Activated naive CD4-positive, alpha-beta T cell treated with anti-CD3 and anti-CD28 coated beads, Interleukin-2, amount 50 U/mL, for 72 hours (primary cell): ENCODE measurements around the gene ADAMTS12. TPM values are rescaled to one million over a fixed set of nuclear protein-coding genes. Genes with fewer than 3 reads are reported as not detected.
"Not testable (repeated sequence)": the region's sequence is repeated elsewhere in the genome, so short reads cannot be mapped to it uniquely, and the experiment has no call there.

ENCODE experiments used
- ATAC-seq, 2 donors: fragments of 150-1000 bp; cut with Tn5 transposase; 2 replicates each; pipeline ENCODE4 v1.10.0; 2021; ENCODE audit warnings: mild to moderate bottlenecking in 2 of 2, moderate library complexity in 2 of 2
- DNase-seq, 2 donors: peaks; one replicate each; pipeline ENCODE4 v3.0.0; 2021 to 2022; ENCODE audit warnings: low spot score in 2 of 2
- H3K27ac Mint-ChIP-seq, 2 donors: one replicate each; pipeline ENCODE4 v1.8.0; 2022; ENCODE audit warnings: mild to moderate bottlenecking in 2 of 2, mixed read lengths in 2 of 2
- H3K36me3 Mint-ChIP-seq, 2 donors: one replicate each; pipeline ENCODE4 v1.8.0; 2022; ENCODE audit warnings: mixed read lengths in 2 of 2
- H3K9me3 Mint-ChIP-seq, 2 donors: one replicate each; pipeline ENCODE4 v1.8.0; 2022; ENCODE audit warnings: mixed read lengths in 2 of 2
- total RNA-seq, 2 donors: library from RNA; stranded (reverse); gene quantifications; one replicate each; pipeline ENCODE4 v1.2.3, GENCODE V29; 2022

Gene ADAMTS12
- total RNA-seq, 2 donors from 2014 or later = not detected

DNA sequence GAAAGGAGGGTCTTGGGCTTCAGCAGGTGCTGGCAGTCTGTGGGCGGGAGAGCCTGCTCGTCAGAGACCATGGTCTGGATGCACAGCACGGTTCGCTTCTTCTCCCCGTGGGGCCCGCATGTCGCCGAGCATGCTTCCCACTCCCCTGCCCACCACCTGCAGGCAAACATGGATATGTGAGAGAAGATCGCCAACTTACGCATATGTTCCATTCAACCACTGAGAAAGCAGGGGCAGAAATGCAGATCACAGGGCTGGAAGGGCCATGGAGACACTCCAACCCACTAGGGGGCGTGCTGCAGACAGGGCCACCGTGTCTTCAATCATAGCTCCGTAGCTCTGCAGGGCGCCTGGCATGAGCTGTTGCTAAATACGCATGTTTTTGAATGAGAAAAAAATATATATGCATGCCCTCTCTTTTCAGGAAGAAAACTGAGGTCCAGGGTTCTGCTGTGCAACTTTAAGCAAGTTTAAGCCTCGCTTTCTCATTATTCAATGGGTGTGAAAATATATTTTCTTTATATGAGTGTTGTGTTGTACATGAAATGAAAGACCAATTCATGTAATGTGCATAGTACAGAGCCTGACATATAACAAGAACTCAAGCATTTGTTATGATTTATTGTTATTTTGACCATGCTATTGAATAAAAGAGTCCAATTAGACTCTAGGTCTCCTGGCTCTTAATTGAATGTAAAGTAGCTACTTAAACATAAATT is 303.0 kb downstream of the ADAMTS12 start:
- DNase-seq (peak in 1 of 2 donors; percentile 46), ATAC-seq (peak; percentile 47 to 69)
- no peaks in the 10 kb centered on the region for H3K9me3 Mint-ChIP-seq
- no peaks in the 10 kb centered on the region for H3K36me3 Mint-ChIP-seq
- no peak overlapping the region for H3K27ac Mint-ChIP-seq

DNA sequence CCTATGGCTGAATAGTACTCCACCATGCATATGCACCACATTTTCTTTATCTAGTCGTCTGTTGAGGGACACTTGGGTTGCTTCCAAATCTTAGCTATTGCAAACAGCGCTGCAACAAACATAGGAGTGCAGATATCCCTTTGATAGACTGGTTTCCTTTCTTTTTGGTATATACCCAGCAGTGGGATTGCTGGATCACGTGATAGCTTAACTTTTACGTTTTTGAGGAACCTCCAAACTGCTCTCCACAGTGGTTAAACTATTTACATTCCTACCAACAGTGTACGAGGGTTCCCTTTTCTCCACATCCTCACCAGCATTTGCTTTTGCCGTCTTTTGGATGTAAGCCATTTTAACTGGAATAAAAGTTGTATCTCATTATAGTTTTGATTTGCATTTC is 308.5 kb downstream of the ADAMTS12 start:
- DNase-seq (no peak), ATAC-seq (no peak)
- no peaks in the 10 kb centered on the region for H3K36me3 Mint-ChIP-seq
- peaks cover 0 to 4% of the 10 kb centered on the region in 2 donors for H3K9me3 Mint-ChIP-seq
- H3K27ac Mint-ChIP-seq = no peak overlapping the region

DNA sequence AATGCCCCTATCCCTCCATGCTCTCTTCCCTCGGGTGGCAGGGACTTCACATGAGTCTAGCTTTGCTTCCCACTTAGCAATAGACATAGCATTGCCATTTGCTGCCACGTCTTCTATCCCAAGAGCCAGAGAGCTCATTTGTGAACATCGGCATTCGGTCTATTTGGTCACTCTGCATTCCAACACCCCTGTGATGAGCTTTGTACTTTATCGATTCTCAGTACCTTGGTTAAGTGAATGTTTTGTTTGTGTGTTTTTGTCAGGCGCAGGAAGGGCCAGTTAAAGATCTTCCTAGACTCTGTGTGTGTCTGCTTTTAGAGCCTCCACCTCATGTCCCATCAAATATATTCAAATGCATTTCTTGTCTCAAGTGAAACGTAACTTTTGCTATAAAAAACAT is 309.4 kb downstream of the ADAMTS12 start:
- Mint-ChIP-seq H3K27ac (no peak overlapping the region), H3K9me3 (peaks cover 0 to 4% of the 10 kb centered on the region in 2 donors), H3K36me3 (no peaks in the 10 kb centered on the region)
- ATAC-seq (no peak), DNase-seq (no peak)

DNA sequence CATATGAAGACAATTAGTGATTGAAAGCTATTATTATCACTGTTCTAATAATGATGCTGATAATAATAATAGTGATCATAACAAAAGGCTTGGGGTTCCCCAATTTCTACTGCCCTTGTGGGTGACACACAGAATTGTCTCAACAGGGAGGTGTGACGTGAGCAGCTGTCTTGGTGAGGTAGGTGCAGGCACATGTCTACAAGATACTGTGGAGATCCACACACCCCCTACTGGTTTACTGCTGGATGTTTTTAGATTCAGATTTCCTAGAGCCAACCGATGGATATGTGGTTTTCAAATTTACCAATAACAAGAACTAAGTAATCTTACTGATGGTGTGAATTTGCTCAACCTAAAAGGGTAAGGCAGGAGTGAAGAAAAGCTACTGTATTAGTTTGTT is 312.0 kb downstream of the ADAMTS12 start:
- DNase-seq = no peak
- no peak for ATAC-seq
- Mint-ChIP-seq H3K27ac (no peak overlapping the region), H3K9me3 (peaks cover 0 to 4% of the 10 kb centered on the region in 2 donors), H3K36me3 (no peaks in the 10 kb centered on the region)

DNA sequence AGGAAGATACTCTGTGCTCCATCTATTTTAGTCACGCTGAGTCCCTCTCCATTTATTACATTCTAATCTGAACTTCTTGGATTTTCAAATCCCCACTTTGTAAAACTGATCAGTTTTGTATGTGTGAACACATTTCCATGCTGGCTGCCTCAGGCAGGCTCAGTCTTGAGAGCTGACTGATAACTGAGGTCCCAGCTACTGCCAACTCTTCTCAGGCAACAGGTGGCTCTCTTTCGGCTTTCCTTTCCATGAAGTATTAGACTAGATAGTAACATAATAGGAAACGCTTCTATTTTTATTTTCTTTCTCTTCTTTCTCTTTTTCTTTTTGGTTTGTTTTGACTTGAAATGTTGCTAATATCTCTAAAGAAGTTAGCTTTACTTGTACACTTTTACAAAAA is 312.6 kb downstream of the ADAMTS12 start:
- Mint-ChIP-seq H3K9me3 (peaks cover 0 to 4% of the 10 kb centered on the region in 2 donors), H3K27ac (no peak overlapping the region), H3K36me3 (no peaks in the 10 kb centered on the region)
- DNase-seq = no peak
- ATAC-seq = no peak

DNA sequence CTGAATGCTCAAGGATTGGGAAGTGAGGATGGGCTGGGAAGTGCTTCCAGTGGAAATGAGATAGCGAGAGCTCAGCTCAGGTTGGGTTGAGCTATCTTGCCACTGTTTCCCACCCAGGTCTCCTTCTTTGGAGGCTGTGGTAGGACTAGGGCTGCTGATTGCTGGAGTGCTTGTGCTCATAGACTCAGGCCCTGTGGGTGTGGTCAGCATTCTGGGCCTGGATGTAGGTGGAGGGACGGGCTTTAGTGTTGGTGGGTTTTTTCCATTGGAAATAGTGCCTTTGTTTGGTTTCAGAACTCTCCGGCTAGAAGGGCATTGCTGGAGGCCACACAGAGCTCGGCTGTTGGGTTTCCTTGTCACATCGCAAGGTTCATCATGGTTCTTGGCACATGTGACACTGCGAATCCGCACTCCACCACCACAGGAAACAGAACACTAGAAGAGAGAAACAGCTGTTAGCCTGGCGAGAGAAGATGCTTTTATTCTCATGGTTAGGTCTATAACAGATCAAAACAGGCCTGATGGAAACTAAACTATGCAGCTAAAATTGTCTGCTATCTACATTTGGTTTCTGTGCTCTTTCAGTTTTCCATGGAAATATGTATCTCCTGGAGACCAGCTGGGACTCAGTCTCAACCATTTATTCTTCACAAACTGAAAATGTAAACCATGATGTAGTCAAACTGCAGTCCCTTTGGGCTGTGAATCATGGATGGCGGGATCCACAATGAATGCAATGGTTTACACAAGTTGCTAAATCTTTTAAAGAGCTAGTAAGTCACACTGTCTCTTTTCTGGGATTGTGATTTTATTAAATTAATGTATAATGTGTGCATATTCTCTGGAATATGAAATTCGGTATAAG is 314.8 kb downstream of the ADAMTS12 start:
- peaks cover 0 to 4% of the 10 kb centered on the region in 2 donors for H3K9me3 Mint-ChIP-seq
- H3K27ac Mint-ChIP-seq = no peak overlapping the region
- DNase-seq (no peak), ATAC-seq (no peak)
- H3K36me3 Mint-ChIP-seq = no peaks in the 10 kb centered on the region

DNA sequence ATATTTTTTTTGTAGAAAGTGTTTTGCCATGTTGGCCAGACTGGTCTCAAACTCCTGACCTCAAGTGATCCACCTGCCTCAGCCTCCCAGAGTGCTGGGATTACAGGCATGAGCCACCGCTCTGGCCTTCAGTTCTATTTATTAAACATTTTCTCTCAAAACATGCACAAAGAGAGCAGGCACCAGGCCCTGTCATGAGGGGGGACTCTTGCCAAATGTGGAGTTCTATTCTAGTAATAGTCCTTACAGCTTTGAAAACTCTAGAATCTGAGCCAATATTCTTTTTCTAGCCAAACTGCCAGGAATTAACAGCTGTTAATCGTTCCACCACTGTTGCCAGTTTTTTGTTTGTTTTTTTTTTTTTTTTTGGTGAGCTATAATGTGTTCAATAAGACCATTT is 326.5 kb downstream of the ADAMTS12 start:
- H3K36me3 Mint-ChIP-seq = no peaks in the 10 kb centered on the region
- peaks cover 0 to 6% of the 10 kb centered on the region in 2 donors for H3K9me3 Mint-ChIP-seq
- ATAC-seq = no peak
- no peak for DNase-seq
- H3K27ac Mint-ChIP-seq = no peak overlapping the region

DNA sequence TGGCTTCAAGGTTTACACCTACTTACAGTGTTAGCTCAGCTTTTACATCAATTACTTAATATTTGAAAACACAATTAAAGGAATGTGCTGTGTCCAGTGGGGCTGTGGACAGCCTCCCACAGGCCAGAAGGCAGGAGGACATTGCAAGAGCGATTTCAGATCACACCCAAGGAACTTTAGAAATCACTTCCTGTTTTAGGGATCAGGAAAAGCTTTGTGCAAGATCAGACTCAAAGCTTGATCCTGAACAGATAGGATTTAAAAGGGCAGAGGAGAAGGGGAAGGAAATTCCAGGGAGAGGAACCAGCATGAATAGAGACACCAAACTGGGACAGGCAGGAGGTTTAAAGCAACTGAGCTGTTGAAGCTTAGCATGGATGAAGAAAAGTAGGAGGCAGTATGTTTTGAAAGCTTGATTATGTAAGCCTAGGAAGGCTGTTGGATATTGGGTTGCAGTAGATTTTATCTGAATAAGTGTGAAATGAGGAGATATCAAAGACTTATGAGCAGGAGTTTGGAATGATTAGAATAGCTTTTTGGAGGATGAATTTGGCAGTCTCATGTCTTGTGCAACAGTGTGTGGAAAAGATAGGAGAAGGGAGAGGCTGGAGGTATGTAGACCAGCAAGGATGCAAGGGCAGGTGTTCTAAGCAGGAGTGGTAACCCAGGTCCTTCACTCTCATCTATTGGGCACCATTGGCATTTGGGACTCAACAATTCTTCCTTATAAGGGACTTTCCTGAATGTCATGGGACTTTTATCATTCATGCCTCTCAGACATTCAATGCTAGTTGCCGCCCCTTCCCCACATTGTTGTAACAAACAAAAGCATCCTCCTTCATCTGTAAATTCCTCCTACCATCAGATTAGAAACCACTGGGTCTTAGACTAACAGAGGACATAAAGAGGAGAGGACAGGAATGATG is 327.5 kb downstream of the ADAMTS12 start:
- Mint-ChIP-seq H3K27ac (no peak overlapping the region), H3K9me3 (no peaks in the 10 kb centered on the region), H3K36me3 (no peaks in the 10 kb centered on the region)
- no peak for ATAC-seq
- DNase-seq = no peak

DNA sequence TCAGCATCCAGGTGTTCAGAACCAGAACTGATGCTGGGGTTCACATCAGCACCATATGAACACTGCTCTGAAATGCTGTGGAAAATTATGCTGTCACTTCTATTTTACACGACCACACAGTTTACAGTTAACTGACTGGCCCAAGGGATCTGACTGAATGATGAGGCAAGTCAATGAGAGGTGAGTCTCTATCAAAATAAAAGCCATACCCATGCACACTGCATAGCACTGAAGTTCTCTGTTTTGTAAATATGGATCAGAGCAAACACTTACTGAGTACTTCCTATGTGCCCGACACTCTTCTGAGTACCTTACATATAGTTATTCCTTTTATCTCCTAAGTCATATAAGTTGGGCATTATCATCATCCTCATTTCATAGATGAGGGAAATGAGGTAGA is 328.3 kb downstream of the ADAMTS12 start:
- Mint-ChIP-seq H3K9me3 (no peaks in the 10 kb centered on the region), H3K36me3 (no peaks in the 10 kb centered on the region), H3K27ac (no peak overlapping the region)
- ATAC-seq (no peak), DNase-seq (no peak)

DNA sequence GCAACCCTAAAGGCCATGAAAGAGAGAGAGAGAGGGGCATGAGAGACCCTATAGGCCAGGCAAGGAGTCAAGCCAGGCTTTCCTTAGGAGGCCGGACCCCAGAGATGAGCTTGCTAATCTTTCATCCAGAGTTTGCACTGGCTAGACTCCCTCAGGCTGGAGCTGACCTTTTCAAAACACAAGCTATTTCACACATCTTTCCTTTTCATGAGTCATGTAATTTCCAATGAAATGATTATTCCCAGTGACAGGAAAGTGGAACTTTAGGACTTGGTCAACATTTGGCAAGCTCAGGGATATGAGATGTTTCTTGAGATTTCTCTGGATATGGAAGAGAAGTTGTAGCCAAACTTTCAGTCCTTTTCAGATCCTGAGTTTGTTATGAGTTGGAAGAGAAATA is 333.3 kb downstream of the ADAMTS12 start:
- DNase-seq (no peak), ATAC-seq (no peak)
- Mint-ChIP-seq H3K36me3 (no peaks in the 10 kb centered on the region), H3K9me3 (no peaks in the 10 kb centered on the region), H3K27ac (no peak overlapping the region)

DNA sequence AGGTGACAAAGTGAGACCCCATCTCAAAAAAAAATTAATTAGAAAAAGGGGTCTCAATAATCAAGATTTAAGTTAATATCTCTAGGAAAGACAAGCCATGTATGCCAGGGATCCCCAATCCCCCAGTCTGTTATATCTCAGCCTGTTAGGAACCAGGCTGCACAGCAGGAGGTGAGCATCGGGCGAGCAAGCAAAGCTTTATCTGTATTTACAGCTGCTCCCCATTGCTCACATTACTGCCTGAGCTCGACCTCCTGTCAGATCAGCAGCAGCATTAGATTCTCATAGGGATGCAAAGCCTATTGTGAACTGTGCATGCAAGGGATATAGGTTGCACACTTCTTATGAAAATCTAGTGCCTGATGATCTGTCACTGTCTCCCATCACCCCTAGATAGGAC is 334.2 kb downstream of the ADAMTS12 start:
- H3K36me3 Mint-ChIP-seq = no peaks in the 10 kb centered on the region

DNA sequence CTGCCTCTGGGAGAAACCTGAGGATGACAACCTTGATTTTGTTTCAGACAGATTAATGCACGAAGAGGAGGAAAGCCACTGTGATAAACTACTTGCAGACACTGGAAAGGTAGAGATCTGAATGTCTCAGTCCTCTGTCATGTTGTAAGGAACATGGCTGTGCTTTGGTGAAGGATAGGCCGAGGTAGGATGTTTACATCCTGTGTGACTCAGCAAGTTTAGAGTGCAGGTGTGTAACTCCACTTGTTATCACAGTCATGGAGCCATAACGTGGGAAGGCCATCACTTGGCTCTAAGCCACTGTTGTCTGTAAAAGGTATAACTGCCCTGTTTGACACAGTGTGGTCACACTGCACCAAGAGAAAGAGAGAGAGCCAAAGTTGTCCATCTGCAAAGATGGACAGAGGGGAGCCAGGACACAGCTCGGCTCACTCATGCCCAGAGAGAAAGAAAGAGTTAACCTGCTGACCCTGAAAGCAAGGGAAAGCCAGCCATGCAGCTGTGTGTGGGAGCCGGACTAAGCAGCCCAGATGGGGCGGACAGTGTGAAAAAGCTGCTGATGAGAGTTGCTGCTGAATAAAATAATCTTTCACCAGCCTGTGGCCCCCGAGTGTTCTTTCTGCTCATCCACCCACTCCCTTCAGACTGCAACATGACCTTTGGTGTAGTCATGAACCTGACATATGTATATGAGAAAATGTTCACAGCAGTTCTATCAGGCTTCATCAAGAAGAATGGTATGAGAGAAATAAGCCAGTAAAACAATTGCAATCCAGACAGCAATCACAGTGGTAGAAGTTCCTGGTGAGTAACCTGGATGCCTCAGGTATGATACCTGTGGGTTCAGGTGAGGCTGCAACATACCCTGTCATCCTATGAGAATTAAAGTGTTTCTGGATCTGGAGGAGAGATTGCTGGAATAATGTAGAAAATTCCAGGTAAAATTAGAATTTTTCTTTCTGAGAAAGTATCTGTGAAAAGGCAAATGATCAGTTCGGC is 335.2 kb downstream of the ADAMTS12 start:
- H3K27ac Mint-ChIP-seq = peak overlapping the region in 1 of 2 donors; percentile 34
- ATAC-seq (no peak), DNase-seq (no peak)
- H3K9me3 Mint-ChIP-seq = no peaks in the 10 kb centered on the region
- H3K36me3 Mint-ChIP-seq = no peaks in the 10 kb centered on the region

More for the DNA sequence above, 334.2 kb downstream of the ADAMTS12 start:
- ATAC-seq = no peak
- no peaks in the 10 kb centered on the region for H3K9me3 Mint-ChIP-seq
- no peak overlapping the region for H3K27ac Mint-ChIP-seq
- no peak for DNase-seq

DNA sequence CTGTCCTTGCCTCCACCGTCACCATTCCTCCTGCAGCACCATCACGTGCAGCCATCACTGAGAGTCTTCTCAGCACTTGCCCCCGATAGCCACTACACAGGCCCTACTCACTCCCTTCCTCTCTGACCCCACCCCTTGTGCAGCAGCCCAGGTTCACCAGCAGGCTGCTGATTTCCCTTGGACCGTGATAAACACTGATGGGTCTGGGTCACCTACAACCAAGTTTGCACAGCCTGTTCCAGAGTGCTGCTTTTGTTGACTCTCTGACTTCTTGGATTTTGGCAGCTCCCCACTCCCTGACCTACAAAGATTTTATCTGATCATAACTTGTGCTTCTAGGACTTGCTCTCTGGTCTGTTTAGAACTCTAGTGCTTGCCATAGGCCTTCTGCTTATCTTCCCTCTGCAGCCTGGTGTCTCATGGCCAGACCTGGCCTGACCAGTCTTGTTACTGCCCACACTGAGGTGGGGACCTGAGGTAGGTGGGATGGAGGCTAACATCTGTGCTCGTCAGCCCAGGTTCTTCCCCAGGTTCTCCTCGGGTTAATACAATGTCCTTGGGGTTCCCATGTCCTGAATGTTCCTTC is 341.7 kb downstream of the ADAMTS12 start:
- Mint-ChIP-seq H3K36me3 (no peaks in the 10 kb centered on the region), H3K9me3 (no peaks in the 10 kb centered on the region), H3K27ac (no peak overlapping the region)
- ATAC-seq (no peak), DNase-seq (no peak)

DNA sequence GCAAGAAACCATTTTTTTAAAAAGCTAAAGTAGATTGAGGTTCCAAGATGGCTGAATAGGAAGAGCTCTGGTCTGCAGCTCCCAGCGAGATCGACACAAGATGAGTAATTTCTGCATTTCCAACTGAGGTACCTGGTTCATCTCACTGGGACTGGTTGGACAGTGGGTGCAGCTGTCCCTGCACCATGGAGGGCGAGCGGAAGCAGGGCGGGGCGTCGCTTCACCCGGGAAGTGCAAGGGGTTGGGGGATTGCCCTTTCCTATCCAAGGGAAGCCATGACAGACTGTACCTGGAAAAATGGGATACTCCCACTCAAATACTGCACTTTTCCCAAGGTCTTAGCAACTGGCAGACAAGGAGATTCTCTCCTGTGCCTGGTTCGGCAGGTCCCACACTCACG is 352.0 kb downstream of the ADAMTS12 start:
- H3K9me3 Mint-ChIP-seq, H3K36me3 Mint-ChIP-seq, DNase-seq, ATAC-seq, H3K27ac Mint-ChIP-seq: not testable (repeated sequence)

DNA sequence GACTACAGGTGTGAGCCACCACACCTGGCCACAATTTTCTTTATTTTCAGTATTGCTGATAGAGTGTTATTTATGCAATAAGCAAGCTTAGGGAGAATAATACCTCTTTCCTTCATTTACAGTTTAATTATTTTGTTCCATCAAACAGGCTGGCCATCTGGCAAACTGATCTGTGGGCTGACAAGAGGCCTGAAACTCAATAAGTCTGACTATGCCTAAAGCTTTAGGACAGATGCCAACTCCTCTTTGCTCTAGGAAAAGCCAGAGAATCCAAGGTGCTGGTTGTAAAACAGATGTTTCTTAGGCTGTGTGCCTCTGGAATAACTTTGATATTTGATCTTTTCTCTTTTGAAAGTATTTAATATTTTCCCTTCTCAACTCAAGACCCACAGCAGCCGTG is 352.6 kb downstream of the ADAMTS12 start:
- Mint-ChIP-seq H3K27ac (no peak overlapping the region), H3K9me3 (peaks cover 6% of the 10 kb centered on the region in 2 donors), H3K36me3 (peaks cover 0 to 6% of the 10 kb centered on the region in 2 donors)
- ATAC-seq (no peak), DNase-seq (no peak)
